ENCODE results near the gene DOCK9. TPM values are rescaled to one million over a fixed set of nuclear protein-coding genes. Genes with fewer than 3 reads are reported as not detected.

Gene DOCK9
- total RNA-seq, 1 experiment from 2014 or later, result 36.6 TPM

DNA sequence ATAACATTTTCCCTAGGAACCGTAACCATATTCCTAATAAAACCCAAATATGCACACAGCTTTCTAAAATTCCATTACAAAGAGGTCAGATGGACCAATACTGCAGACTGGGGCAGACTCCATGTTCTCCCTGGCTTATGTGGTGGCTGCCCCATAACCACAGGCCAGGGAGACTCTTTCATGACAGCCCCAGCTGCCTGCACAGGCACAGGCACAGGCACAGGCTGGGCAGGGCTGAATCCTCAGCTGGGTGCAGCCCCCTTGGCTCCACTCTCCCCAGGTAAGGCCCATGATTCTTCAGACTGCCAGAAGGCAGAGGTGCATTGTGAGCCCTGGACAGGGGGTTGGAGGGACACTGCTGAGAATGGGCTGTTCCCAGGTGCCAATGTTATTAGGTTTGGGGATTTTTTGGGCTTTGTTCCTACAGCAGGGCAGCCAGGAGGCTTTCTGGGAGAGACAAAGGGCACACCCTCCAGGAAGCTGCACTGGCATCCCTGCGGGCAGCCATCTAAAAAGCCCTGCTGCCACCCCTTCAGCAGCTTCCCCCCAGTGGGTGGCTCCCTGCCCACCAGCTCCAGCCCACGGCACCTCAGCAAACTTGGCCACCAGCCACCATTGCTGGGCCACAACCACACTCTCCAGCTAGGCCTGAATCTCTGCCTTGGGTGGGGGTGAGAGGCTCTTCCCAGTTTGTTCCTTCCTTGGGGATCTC, 20.0 kb downstream of the DOCK9 start (continued):
- TF ChIP-seq, protein P1, sequence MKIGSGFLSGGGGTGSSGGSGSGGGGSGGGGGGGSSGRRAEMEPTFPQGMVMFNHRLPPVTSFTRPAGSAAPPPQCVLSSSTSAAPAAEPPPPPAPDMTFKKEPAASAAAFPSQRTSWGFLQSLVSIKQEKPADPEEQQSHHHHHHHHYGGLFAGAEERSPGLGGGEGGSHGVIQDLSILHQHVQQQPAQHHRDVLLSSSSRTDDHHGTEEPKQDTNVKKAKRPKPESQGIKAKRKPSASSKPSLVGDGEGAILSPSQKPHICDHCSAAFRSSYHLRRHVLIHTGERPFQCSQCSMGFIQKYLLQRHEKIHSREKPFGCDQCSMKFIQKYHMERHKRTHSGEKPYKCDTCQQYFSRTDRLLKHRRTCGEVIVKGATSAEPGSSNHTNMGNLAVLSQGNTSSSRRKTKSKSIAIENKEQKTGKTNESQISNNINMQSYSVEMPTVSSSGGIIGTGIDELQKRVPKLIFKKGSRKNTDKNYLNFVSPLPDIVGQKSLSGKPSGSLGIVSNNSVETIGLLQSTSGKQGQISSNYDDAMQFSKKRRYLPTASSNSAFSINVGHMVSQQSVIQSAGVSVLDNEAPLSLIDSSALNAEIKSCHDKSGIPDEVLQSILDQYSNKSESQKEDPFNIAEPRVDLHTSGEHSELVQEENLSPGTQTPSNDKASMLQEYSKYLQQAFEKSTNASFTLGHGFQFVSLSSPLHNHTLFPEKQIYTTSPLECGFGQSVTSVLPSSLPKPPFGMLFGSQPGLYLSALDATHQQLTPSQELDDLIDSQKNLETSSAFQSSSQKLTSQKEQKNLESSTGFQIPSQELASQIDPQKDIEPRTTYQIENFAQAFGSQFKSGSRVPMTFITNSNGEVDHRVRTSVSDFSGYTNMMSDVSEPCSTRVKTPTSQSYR (CRISPR knock-in tag; IDR thresholded peaks at IDR 0.05), result no peak
- TF ChIP-seq NR2C2 (CRISPR knock-in tag; IDR thresholded peaks at IDR 0.05) (no peak), ZNF317 (CRISPR knock-in tag; IDR thresholded peaks at IDR 0.05; ENCODE audit: borderline replicate concordance, low read depth) (no peak)
- TF ChIP-seq, protein P2, sequence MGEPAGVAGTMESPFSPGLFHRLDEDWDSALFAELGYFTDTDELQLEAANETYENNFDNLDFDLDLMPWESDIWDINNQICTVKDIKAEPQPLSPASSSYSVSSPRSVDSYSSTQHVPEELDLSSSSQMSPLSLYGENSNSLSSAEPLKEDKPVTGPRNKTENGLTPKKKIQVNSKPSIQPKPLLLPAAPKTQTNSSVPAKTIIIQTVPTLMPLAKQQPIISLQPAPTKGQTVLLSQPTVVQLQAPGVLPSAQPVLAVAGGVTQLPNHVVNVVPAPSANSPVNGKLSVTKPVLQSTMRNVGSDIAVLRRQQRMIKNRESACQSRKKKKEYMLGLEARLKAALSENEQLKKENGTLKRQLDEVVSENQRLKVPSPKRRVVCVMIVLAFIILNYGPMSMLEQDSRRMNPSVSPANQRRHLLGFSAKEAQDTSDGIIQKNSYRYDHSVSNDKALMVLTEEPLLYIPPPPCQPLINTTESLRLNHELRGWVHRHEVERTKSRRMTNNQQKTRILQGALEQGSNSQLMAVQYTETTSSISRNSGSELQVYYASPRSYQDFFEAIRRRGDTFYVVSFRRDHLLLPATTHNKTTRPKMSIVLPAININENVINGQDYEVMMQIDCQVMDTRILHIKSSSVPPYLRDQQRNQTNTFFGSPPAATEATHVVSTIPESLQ (CRISPR knock-in tag; IDR thresholded peaks at IDR 0.05), result no peak

DNA sequence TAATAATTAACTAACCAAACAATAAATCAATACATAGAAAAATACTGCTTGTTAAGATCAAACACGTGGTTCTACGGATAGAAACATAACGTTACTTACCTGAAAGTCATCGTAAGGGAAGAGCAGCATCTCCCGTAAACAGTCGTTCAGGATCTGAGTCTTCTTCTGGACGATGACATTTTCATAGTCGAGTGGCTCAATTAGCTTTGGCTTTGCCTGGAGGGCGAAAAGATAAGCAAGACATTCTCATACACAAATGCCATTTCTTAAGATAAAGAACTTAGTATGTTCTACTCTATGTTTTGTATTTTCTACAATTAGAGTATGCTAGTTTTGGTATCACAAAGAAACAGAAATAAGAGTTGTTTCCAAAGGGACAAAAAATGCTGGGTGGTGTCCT, 22.5 kb downstream of the DOCK9 start:
- no peak for DNase-seq (ENCODE audit: low spot score)
- Mint-ChIP-seq H3K4me3 (no peak overlapping the region), H3K4me1 (peaks cover 17% of the 10 kb centered on the region), H3K36me3 (no peaks in the 10 kb centered on the region), H3K27ac (no peak overlapping the region), H3K27me3 (ENCODE audit: low read depth) (no peaks in the 10 kb centered on the region), H3K9me3 (no peaks in the 10 kb centered on the region)
- no peak for ATAC-seq
- CTCF ChIA-PET, result no interaction called here
- POLR2A ChIA-PET, result no interaction called here
- TF ChIP-seq, protein P2 (CRISPR knock-in tag; IDR thresholded peaks at IDR 0.05), result no peak
- TF ChIP-seq, protein P3, sequence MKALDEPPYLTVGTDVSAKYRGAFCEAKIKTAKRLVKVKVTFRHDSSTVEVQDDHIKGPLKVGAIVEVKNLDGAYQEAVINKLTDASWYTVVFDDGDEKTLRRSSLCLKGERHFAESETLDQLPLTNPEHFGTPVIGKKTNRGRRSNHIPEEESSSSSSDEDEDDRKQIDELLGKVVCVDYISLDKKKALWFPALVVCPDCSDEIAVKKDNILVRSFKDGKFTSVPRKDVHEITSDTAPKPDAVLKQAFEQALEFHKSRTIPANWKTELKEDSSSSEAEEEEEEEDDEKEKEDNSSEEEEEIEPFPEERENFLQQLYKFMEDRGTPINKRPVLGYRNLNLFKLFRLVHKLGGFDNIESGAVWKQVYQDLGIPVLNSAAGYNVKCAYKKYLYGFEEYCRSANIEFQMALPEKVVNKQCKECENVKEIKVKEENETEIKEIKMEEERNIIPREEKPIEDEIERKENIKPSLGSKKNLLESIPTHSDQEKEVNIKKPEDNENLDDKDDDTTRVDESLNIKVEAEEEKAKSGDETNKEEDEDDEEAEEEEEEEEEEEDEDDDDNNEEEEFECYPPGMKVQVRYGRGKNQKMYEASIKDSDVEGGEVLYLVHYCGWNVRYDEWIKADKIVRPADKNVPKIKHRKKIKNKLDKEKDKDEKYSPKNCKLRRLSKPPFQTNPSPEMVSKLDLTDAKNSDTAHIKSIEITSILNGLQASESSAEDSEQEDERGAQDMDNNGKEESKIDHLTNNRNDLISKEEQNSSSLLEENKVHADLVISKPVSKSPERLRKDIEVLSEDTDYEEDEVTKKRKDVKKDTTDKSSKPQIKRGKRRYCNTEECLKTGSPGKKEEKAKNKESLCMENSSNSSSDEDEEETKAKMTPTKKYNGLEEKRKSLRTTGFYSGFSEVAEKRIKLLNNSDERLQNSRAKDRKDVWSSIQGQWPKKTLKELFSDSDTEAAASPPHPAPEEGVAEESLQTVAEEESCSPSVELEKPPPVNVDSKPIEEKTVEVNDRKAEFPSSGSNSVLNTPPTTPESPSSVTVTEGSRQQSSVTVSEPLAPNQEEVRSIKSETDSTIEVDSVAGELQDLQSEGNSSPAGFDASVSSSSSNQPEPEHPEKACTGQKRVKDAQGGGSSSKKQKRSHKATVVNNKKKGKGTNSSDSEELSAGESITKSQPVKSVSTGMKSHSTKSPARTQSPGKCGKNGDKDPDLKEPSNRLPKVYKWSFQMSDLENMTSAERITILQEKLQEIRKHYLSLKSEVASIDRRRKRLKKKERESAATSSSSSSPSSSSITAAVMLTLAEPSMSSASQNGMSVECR (CRISPR knock-in tag; IDR thresholded peaks at IDR 0.05; ENCODE audit: borderline replicate concordance), result no peak
- no peak for TF ChIP-seq JAZF1 (CRISPR knock-in tag; IDR thresholded peaks at IDR 0.05)
- TF ChIP-seq, protein P4, sequence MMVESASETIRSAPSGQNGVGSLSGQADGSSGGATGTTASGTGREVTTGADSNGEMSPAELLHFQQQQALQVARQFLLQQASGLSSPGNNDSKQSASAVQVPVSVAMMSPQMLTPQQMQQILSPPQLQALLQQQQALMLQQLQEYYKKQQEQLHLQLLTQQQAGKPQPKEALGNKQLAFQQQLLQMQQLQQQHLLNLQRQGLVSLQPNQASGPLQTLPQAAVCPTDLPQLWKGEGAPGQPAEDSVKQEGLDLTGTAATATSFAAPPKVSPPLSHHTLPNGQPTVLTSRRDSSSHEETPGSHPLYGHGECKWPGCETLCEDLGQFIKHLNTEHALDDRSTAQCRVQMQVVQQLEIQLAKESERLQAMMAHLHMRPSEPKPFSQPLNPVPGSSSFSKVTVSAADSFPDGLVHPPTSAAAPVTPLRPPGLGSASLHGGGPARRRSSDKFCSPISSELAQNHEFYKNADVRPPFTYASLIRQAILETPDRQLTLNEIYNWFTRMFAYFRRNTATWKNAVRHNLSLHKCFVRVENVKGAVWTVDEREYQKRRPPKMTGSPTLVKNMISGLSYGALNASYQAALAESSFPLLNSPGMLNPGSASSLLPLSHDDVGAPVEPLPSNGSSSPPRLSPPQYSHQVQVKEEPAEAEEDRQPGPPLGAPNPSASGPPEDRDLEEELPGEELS (CRISPR knock-in tag; IDR thresholded peaks at IDR 0.05), result no peak
- TF ChIP-seq, protein P5, sequence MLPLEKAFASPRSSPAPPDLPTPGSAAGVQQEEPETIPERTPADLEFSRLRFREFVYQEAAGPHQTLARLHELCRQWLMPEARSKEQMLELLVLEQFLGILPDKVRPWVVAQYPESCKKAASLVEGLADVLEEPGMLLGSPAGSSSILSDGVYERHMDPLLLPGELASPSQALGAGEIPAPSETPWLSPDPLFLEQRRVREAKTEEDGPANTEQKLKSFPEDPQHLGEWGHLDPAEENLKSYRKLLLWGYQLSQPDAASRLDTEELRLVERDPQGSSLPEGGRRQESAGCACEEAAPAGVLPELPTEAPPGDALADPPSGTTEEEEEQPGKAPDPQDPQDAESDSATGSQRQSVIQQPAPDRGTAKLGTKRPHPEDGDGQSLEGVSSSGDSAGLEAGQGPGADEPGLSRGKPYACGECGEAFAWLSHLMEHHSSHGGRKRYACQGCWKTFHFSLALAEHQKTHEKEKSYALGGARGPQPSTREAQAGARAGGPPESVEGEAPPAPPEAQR (CRISPR knock-in tag; IDR thresholded peaks at IDR 0.05), result no peak
- TF ChIP-seq, protein P6, sequence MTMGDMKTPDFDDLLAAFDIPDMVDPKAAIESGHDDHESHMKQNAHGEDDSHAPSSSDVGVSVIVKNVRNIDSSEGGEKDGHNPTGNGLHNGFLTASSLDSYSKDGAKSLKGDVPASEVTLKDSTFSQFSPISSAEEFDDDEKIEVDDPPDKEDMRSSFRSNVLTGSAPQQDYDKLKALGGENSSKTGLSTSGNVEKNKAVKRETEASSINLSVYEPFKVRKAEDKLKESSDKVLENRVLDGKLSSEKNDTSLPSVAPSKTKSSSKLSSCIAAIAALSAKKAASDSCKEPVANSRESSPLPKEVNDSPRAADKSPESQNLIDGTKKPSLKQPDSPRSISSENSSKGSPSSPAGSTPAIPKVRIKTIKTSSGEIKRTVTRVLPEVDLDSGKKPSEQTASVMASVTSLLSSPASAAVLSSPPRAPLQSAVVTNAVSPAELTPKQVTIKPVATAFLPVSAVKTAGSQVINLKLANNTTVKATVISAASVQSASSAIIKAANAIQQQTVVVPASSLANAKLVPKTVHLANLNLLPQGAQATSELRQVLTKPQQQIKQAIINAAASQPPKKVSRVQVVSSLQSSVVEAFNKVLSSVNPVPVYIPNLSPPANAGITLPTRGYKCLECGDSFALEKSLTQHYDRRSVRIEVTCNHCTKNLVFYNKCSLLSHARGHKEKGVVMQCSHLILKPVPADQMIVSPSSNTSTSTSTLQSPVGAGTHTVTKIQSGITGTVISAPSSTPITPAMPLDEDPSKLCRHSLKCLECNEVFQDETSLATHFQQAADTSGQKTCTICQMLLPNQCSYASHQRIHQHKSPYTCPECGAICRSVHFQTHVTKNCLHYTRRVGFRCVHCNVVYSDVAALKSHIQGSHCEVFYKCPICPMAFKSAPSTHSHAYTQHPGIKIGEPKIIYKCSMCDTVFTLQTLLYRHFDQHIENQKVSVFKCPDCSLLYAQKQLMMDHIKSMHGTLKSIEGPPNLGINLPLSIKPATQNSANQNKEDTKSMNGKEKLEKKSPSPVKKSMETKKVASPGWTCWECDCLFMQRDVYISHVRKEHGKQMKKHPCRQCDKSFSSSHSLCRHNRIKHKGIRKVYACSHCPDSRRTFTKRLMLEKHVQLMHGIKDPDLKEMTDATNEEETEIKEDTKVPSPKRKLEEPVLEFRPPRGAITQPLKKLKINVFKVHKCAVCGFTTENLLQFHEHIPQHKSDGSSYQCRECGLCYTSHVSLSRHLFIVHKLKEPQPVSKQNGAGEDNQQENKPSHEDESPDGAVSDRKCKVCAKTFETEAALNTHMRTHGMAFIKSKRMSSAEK (CRISPR knock-in tag; IDR thresholded peaks at IDR 0.05; ENCODE audit: borderline replicate concordance), result no peak
- TF ChIP-seq, protein P7, sequence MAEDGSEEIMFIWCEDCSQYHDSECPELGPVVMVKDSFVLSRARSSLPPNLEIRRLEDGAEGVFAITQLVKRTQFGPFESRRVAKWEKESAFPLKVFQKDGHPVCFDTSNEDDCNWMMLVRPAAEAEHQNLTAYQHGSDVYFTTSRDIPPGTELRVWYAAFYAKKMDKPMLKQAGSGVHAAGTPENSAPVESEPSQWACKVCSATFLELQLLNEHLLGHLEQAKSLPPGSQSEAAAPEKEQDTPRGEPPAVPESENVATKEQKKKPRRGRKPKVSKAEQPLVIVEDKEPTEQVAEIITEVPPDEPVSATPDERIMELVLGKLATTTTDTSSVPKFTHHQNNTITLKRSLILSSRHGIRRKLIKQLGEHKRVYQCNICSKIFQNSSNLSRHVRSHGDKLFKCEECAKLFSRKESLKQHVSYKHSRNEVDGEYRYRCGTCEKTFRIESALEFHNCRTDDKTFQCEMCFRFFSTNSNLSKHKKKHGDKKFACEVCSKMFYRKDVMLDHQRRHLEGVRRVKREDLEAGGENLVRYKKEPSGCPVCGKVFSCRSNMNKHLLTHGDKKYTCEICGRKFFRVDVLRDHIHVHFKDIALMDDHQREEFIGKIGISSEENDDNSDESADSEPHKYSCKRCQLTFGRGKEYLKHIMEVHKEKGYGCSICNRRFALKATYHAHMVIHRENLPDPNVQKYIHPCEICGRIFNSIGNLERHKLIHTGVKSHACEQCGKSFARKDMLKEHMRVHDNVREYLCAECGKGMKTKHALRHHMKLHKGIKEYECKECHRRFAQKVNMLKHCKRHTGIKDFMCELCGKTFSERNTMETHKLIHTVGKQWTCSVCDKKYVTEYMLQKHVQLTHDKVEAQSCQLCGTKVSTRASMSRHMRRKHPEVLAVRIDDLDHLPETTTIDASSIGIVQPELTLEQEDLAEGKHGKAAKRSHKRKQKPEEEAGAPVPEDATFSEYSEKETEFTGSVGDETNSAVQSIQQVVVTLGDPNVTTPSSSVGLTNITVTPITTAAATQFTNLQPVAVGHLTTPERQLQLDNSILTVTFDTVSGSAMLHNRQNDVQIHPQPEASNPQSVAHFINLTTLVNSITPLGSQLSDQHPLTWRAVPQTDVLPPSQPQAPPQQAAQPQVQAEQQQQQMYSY (CRISPR knock-in tag; IDR thresholded peaks at IDR 0.05), result no peak

Data from WTC11 (cell line).